IMR-90 (cell line): ENCODE results near the gene SMYD2. TPM values are rescaled to one million over a fixed set of nuclear protein-coding genes. Genes with fewer than 3 reads are reported as not detected.

Experiments
- ATAC-seq: fragments of 200-7000 bp; cut with Tn5 transposase; 2 replicates; pipeline ENCODE4 v1.9.1; 2020; ENCODE audit warnings: low read depth, mild to moderate bottlenecking, moderate library complexity
- BruUV-seq: library from RNA; stranded (reverse); fragments of 400-500 nt; replicated peaks from 2 replicates; lab custom pipeline; 2021; lab: Mats Ljungman, UMichigan
- CTCF ChIA-PET: fragments of 300-600 bp; formaldehyde crosslinking; extraction: SDS; loops from one replicate; lab custom pipeline; 2021; ENCODE audit warnings: antibody characterized with exemption; lab: Yijun Ruan, JAX
- POLR2A ChIA-PET: fragments of 300-600 bp; sonication (Branson Sonifier 250); formaldehyde crosslinking; loops from one replicate; lab custom pipeline; 2022; ENCODE audit warnings: antibody characterized with exemption; ENCODE audit not compliant: unreplicated experiment; lab: Charles Lee
- DNase-seq: peaks from one replicate; pipeline ENCODE4 v3.0.0; 2013
- H2AFZ ChIP-seq: replicated peaks from 2 replicates; pipeline ENCODE3; 2013; ENCODE audit warnings: low read length, mild to moderate bottlenecking; ENCODE audit not compliant: poor library complexity
- H2AK5ac ChIP-seq: 2 replicates; pipeline ENCODE4 v1.6.1; 2013; ENCODE audit warnings: low read depth, low read length, inconsistent platforms
- H2AK9ac ChIP-seq: replicated peaks from 2 replicates; pipeline ENCODE3; 2013; ENCODE audit warnings: mild to moderate bottlenecking, low read depth, low read length, moderate library complexity; ENCODE audit not compliant: poor library complexity
- H2BK120ac ChIP-seq: 2 replicates; pipeline ENCODE4 v1.6.1; 2013; ENCODE audit warnings: low read depth, low read length, inconsistent platforms
- H2BK15ac ChIP-seq: 3 replicates; pipeline ENCODE4 v1.6.1; 2013; ENCODE audit warnings: low read depth, low read length, inconsistent platforms
- H2BK20ac ChIP-seq: 2 replicates; pipeline ENCODE4 v1.6.1; 2013; ENCODE audit warnings: low read depth, mild to moderate bottlenecking, inconsistent platforms, low read length, moderate library complexity
- H2BK5ac ChIP-seq: 2 replicates; pipeline ENCODE4 v1.6.1; 2013; ENCODE audit warnings: mild to moderate bottlenecking, low read depth, low read length, inconsistent platforms; ENCODE audit not compliant: poor library complexity, severe bottlenecking
- H3K14ac ChIP-seq: replicated peaks from 2 replicates; pipeline ENCODE4 v1.6.1; 2013; ENCODE audit warnings: low read depth, low read length, inconsistent platforms
- H3K18ac ChIP-seq: 2 replicates; pipeline ENCODE4 v1.6.1; 2013; ENCODE audit warnings: low read depth, low read length, control low read depth
- H3K23ac ChIP-seq: 2 replicates; pipeline ENCODE4 v1.6.1; 2013; ENCODE audit warnings: low read depth, low read length, inconsistent platforms
- H3K27ac ChIP-seq: 2 replicates; pipeline ENCODE4 v1.5.1; 2013; ENCODE audit warnings: mild to moderate bottlenecking, control low read depth, low read length; ENCODE audit not compliant: insufficient read depth
- H3K27me3 ChIP-seq: 2 replicates; pipeline ENCODE4 v1.6.1; 2013; ENCODE audit warnings: low read length; ENCODE audit not compliant: control insufficient read depth, insufficient read depth
- H3K36me3 ChIP-seq: 2 replicates; pipeline ENCODE4 v1.6.1; 2013; ENCODE audit warnings: low read length, mixed read lengths; ENCODE audit not compliant: control insufficient read depth, insufficient read depth
- H3K4ac ChIP-seq: 2 replicates; pipeline ENCODE4 v1.6.1; 2013; ENCODE audit warnings: low read depth, low read length, inconsistent platforms
- H3K4me1 ChIP-seq: 2 replicates; pipeline ENCODE4 v1.6.1; 2013; ENCODE audit warnings: low read length, mixed read lengths; ENCODE audit not compliant: control insufficient read depth, insufficient read depth
- H3K4me2 ChIP-seq: 2 replicates; pipeline ENCODE4 v1.6.1; 2013; ENCODE audit warnings: low read depth, mild to moderate bottlenecking, control low read depth, low read length, moderate library complexity
- H3K4me3 ChIP-seq: 2 replicates; pipeline ENCODE4 v1.5.1; 2013; ENCODE audit warnings: low read depth, mild to moderate bottlenecking, control low read depth, low read length, moderate library complexity; ENCODE audit not compliant: insufficient read depth
- H3K56ac ChIP-seq: 2 replicates; pipeline ENCODE4 v1.6.1; 2013; ENCODE audit warnings: low read length, inconsistent platforms; ENCODE audit not compliant: insufficient read depth; ENCODE audit errors: extremely low read depth
- H3K79me1 ChIP-seq, 2 experiments: 2 replicates each; pipeline ENCODE4 v1.6.1; 2013; ENCODE audit warnings: low read length in 2 of 2, inconsistent platforms in 1 of 2, low read depth in 1 of 2
- H3K9ac ChIP-seq: 2 replicates; pipeline ENCODE4 v1.6.1; 2013; ENCODE audit warnings: low read depth, low read length, control low read depth
- H3K9me1 ChIP-seq: 2 replicates; pipeline ENCODE4 v1.6.1; 2013; ENCODE audit warnings: low read length, inconsistent platforms; ENCODE audit not compliant: insufficient read depth
- H3K9me3 ChIP-seq: 2 replicates; pipeline ENCODE4 v1.6.1; 2013; ENCODE audit warnings: low read length; ENCODE audit not compliant: control insufficient read depth, insufficient read depth
- H4K20me1 ChIP-seq: 2 replicates; pipeline ENCODE4 v1.6.1; 2013; ENCODE audit warnings: low read length, inconsistent platforms; ENCODE audit not compliant: insufficient read depth
- H4K5ac ChIP-seq: 2 replicates; pipeline ENCODE4 v1.6.1; 2013; ENCODE audit warnings: mild to moderate bottlenecking, low read depth, low read length, control low read depth
- H4K8ac ChIP-seq, 2 experiments: 2 replicates each; pipeline ENCODE4 v1.6.1; 2013; ENCODE audit warnings: low read depth in 2 of 2, low read length in 2 of 2, control low read depth in 1 of 2, inconsistent platforms in 1 of 2
- H4K91ac ChIP-seq: 2 replicates; pipeline ENCODE4 v1.6.1; 2013; ENCODE audit warnings: low read depth, low read length, inconsistent platforms; ENCODE audit not compliant: insufficient read depth
- BHLHE40 ChIP-seq: fragments of 150-350 bp; IDR thresholded peaks from 2 replicates; pipeline ENCODE4 v1.6.1; 2016; ENCODE audit warnings: mild to moderate bottlenecking, low read depth, low read length
- CEBPB ChIP-seq: IDR thresholded peaks from 2 replicates; pipeline ENCODE4 v1.6.1; 2012; ENCODE audit warnings: low read depth, low read length, improper control_type of control experiment
- FOS ChIP-seq: fragments of 150-350 bp; IDR thresholded peaks from 2 replicates; pipeline ENCODE4 v1.6.1; 2016; ENCODE audit warnings: low read depth, low read length
- MAFK ChIP-seq: IDR thresholded peaks from 2 replicates; pipeline ENCODE4 v1.6.1; 2012; ENCODE audit warnings: low read depth, low read length, improper control_type of control experiment
- MAZ ChIP-seq: IDR thresholded peaks from 2 replicates; pipeline ENCODE4 v1.6.1; 2012; ENCODE audit warnings: low read depth, mild to moderate bottlenecking, low read length, improper control_type of control experiment, moderate library complexity, borderline replicate concordance
- MXI1 ChIP-seq: IDR thresholded peaks from 2 replicates; pipeline ENCODE4 v1.6.1; 2012; ENCODE audit warnings: low read depth, mild to moderate bottlenecking, low read length, moderate library complexity, borderline replicate concordance
- NFE2L2 ChIP-seq: fragments of 150-350 bp; IDR thresholded peaks from 2 replicates; pipeline ENCODE4 v1.6.1; 2016; ENCODE audit warnings: low read depth, mild to moderate bottlenecking, low read length
- POLR2A ChIP-seq: IDR thresholded peaks from 2 replicates; pipeline ENCODE4 v1.6.1; 2012; ENCODE audit warnings: mild to moderate bottlenecking, low read depth, low read length
- RAD21 ChIP-seq: IDR thresholded peaks from 2 replicates; pipeline ENCODE4 v1.6.1; 2012; ENCODE audit warnings: low read length, improper control_type of control experiment
- RCOR1 ChIP-seq: IDR thresholded peaks from 2 replicates; pipeline ENCODE4 v1.6.1; 2012; ENCODE audit warnings: mild to moderate bottlenecking, low read length, improper control_type of control experiment; ENCODE audit not compliant: insufficient replicate concordance
- RFX5 ChIP-seq: IDR thresholded peaks from 2 replicates; pipeline ENCODE4 v1.8.0; 2012; ENCODE audit warnings: low read depth, mild to moderate bottlenecking, low read length, moderate library complexity
- SMC3 ChIP-seq: fragments of 150-350 bp; IDR thresholded peaks from 2 replicates; pipeline ENCODE4 v1.6.1; 2016; ENCODE audit warnings: low read depth, mild to moderate bottlenecking, antibody characterized with exemption, low read length, moderate library complexity
- WGBS, 2 experiments: methylation state at CpG; one replicate each; pipeline versions ENCODE4 v1.1.5 to v1.1.7; 2013; ENCODE audit warnings: missing lambda C conversion rate in 2 of 2; ENCODE audit not compliant: insufficient read length in 1 of 2; ENCODE audit errors: extremely low coverage in 2 of 2; 5-methylcytosine and 5-hydroxymethylcytosine counted together
- dilution Hi-C: fragments of 300-500 bp; cut with HindIII; formaldehyde crosslinking; loops from one replicate; pipeline ENCODE4 v1.14.3; 2018; ENCODE audit warnings: low sequenced_read_pairs; ENCODE audit not compliant: unreplicated experiment
- in situ Hi-C: fragments of 300-500 bp; cut with MboI; formaldehyde crosslinking; loops from 3 replicates; pipeline ENCODE4 v1.14.3; 2019; ENCODE audit warnings: low sequenced_read_pairs, inconsistent platforms, mixed read lengths
- intact Hi-C: fragments of 100-400 bp; cut with micrococcal nuclease; formaldehyde crosslinking; loops from 2 replicates; pipeline ENCODE4 v1.10.0; 2022
- polyA plus RNA-seq, 3 experiments: library from polyadenylated mRNA; depleted of rRNA; stranded (reverse); fragments of >200 nt; gene quantifications; 2 replicates each; pipeline ENCODE4 v1.2.3, GENCODE V29; 2012; ENCODE audit warnings: low replicate concordance in 1 of 3
- total RNA-seq: library from RNA; depleted of rRNA; stranded (reverse); fragments of >200 nt; gene quantifications from 2 replicates; pipeline ENCODE4 v1.2.3, GENCODE V29; 2012
- TF ChIP-seq, protein P1 (sequence below): fragments of 150-350 bp; IDR thresholded peaks from 2 replicates; pipeline ENCODE4 v1.6.1; 2017; ENCODE audit warnings: mild to moderate bottlenecking, antibody characterized with exemption, low read length, low read depth
- TF ChIP-seq, protein P2 (sequence below): fragments of 150-350 bp; IDR thresholded peaks from 2 replicates; pipeline ENCODE4 v1.6.1; 2016; ENCODE audit warnings: low read depth, mild to moderate bottlenecking, low read length, moderate library complexity, borderline replicate concordance

Gene SMYD2
- total and polyA plus RNA-seq, 2 of the 4 experiments (the other 2 are of a cell fraction), result 32.7 to 61.7 TPM

DNA sequence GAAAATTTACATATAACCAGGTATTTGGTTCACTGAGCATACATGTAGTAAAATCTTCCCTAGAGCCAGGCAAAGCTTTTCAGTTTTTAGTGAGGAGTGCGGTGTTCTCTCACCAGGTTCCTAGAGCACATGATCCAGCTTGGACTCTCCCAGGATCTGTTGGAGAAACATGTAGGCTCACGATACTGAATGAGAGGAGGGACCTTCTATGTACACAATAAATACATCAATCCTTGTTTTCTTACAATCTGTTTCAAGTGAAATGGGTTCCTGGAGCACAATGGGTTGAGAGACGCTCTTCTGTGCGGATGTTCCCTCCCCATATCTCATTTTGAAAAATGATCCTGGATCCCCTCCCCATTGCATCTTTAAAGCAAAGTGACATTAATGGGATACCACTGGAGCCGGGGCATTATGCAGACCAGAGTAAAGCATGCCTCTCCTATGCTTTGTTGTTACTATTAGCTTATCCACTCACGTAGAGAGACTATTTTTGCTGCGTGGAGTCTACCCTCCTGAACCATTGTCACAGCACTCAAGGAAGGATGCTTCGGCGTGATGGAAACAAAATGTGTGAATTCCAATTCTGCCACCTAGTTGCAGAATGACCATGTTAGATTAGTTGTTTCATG lies 19.3 kb downstream of the SMYD2 start:
- Histone ChIP-seq H3K27ac (no peak overlapping the region), H3K4me2 (no peak overlapping the region), H3K4me1 (peaks cover 8% of the 10 kb centered on the region), H3K27me3 (no peaks in the 10 kb centered on the region), H3K9me3 (no peaks in the 10 kb centered on the region), H2AFZ (no peak overlapping the region), H3K56ac (no peak overlapping the region), H3K14ac (no peak overlapping the region), H4K8ac (no peak overlapping the region), H3K79me1 (peaks cover 18 to 31% of the 10 kb centered on the region in 2 experiments), H3K36me3 (no peaks in the 10 kb centered on the region), H2BK15ac (no peak overlapping the region), H3K9ac (no peak overlapping the region), H3K9me1 (0 out of 2 replicates have a peak, but pooled peaks cover 3% of the 10 kb centered on the region), H3K18ac (no peak overlapping the region), H4K20me1 (peaks cover 4% of the 10 kb centered on the region; the same call in 1 of the 2 replicates), H2BK5ac (no peak overlapping the region), H3K23ac (no peak overlapping the region), H2AK5ac (no peak overlapping the region), H2BK20ac (no peak overlapping the region), H2BK120ac (no peak overlapping the region), H4K5ac (no peak overlapping the region), H3K4ac (no peak overlapping the region), H3K4me3 (no peak overlapping the region), H2AK9ac (no peak overlapping the region), H4K91ac (no peak overlapping the region)
- CTCF ChIA-PET, result interaction anchor here (1.4 to 1.6 kb wide), 2 partner anchors 8 to 39 kb away, joined by 3 to 8 read pairs; no protein-coding TSS in a partner anchor
- BruUV-seq, result no TSS peak
- WGBS, 2 experiments, result 90% methylated on average over 2 of the region's 9 CpGs; no CpG with 5 or more reads in 1 of the 2 experiments
- dilution Hi-C loops, result no loop called here
- ATAC-seq (no peak), DNase-seq (no peak)
- intact Hi-C loops, result no loop called here
- POLR2A ChIA-PET, result no interaction called here
- TF ChIP-seq SMC3, result no peak
- TF ChIP-seq, protein P1, sequence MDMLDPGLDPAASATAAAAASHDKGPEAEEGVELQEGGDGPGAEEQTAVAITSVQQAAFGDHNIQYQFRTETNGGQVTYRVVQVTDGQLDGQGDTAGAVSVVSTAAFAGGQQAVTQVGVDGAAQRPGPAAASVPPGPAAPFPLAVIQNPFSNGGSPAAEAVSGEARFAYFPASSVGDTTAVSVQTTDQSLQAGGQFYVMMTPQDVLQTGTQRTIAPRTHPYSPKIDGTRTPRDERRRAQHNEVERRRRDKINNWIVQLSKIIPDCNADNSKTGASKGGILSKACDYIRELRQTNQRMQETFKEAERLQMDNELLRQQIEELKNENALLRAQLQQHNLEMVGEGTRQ, result no peak
- TF ChIP-seq CEBPB, result no peak
- TF ChIP-seq RCOR1, result no peak
- TF ChIP-seq, protein P2, sequence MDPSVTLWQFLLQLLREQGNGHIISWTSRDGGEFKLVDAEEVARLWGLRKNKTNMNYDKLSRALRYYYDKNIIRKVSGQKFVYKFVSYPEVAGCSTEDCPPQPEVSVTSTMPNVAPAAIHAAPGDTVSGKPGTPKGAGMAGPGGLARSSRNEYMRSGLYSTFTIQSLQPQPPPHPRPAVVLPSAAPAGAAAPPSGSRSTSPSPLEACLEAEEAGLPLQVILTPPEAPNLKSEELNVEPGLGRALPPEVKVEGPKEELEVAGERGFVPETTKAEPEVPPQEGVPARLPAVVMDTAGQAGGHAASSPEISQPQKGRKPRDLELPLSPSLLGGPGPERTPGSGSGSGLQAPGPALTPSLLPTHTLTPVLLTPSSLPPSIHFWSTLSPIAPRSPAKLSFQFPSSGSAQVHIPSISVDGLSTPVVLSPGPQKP, result no peak
- TF ChIP-seq MAFK, result no peak
- no peak for TF ChIP-seq POLR2A
- TF ChIP-seq NFE2L2, result no peak
- TF ChIP-seq MXI1, result no peak
- no peak for TF ChIP-seq FOS
- TF ChIP-seq RAD21, result no peak
- no peak for TF ChIP-seq RFX5
- TF ChIP-seq MAZ, result no peak
- no peak for TF ChIP-seq BHLHE40
- in situ Hi-C loops, result no loop called here
